H9 (cell line): ENCODE results near the gene PXT1. TPM values are rescaled to one million over a fixed set of nuclear protein-coding genes. Genes with fewer than 3 reads are reported as not detected.
"Not testable (repeated sequence)": the region's sequence is repeated elsewhere in the genome, so short reads cannot be mapped to it uniquely, and the experiment has no call there.

Source experiments
- DNase-seq: peaks from one replicate; pipeline ENCODE4 v3.0.0-alpha.2; 2017
- H2AFZ ChIP-seq: one replicate; pipeline ENCODE4 v1.6.1; 2013; ENCODE audit warnings: mild to moderate bottlenecking, low read length, control low read depth, moderate library complexity
- H2AK5ac ChIP-seq: 2 replicates; pipeline ENCODE4 v1.6.1; 2013; ENCODE audit warnings: low read length, control low read depth, mixed read lengths; ENCODE audit not compliant: insufficient read length
- H2BK120ac ChIP-seq: one replicate; pipeline ENCODE4 v1.6.1; 2013; ENCODE audit warnings: low read depth, mild to moderate bottlenecking, low read length, control low read depth, inconsistent platforms; ENCODE audit not compliant: poor library complexity, severe bottlenecking
- H2BK12ac ChIP-seq: 2 replicates; pipeline ENCODE4 v1.6.1; 2013; ENCODE audit warnings: low read length, control low read depth, mixed read lengths, low read depth; ENCODE audit not compliant: insufficient read length
- H2BK15ac ChIP-seq: 2 replicates; pipeline ENCODE4 v1.6.1; 2013; ENCODE audit warnings: low read depth, low read length, control low read depth
- H2BK20ac ChIP-seq: one replicate; pipeline ENCODE4 v1.6.1; 2013; ENCODE audit warnings: low read depth, mild to moderate bottlenecking, low read length, control low read depth, inconsistent platforms; ENCODE audit not compliant: poor library complexity, severe bottlenecking
- H2BK5ac ChIP-seq: 2 replicates; pipeline ENCODE4 v1.6.1; 2013; ENCODE audit warnings: low read length, control low read depth, mixed read lengths; ENCODE audit not compliant: insufficient read length
- H3K14ac ChIP-seq: 2 replicates; pipeline ENCODE4 v1.6.1; 2013; ENCODE audit warnings: low read length, control low read depth; ENCODE audit not compliant: insufficient read depth
- H3K18ac ChIP-seq: 2 replicates; pipeline ENCODE4 v1.6.1; 2013; ENCODE audit warnings: low read depth, mild to moderate bottlenecking, mixed read lengths, low read length, control low read depth; ENCODE audit not compliant: insufficient read length
- H3K23ac ChIP-seq: 2 replicates; pipeline ENCODE4 v1.6.1; 2013; ENCODE audit warnings: low read length, control low read depth, mixed read lengths, low read depth; ENCODE audit not compliant: insufficient read length
- H3K23me2 ChIP-seq: 2 replicates; pipeline ENCODE4 v1.6.1; 2013; ENCODE audit warnings: low read depth, mild to moderate bottlenecking, mixed read lengths, low read length, control low read depth; ENCODE audit not compliant: insufficient read length, poor library complexity, severe bottlenecking
- H3K27ac ChIP-seq: 2 replicates; pipeline ENCODE4 v1.5.1; 2013; ENCODE audit warnings: low read length, control low read depth, mixed read lengths, low read depth; ENCODE audit not compliant: insufficient read length
- H3K27me3 ChIP-seq: 2 replicates; pipeline ENCODE4 v1.6.1; 2013; ENCODE audit warnings: low read length, control low read depth, inconsistent platforms; ENCODE audit not compliant: insufficient read depth
- H3K4ac ChIP-seq: 2 replicates; pipeline ENCODE4 v1.6.1; 2013; ENCODE audit warnings: low read depth, mild to moderate bottlenecking, control low read depth, inconsistent platforms, low read length, moderate library complexity
- H3K4me1 ChIP-seq: 2 replicates; pipeline ENCODE4 v1.6.1; 2013; ENCODE audit warnings: low read length, control low read depth, inconsistent platforms; ENCODE audit not compliant: insufficient read depth
- H3K4me2 ChIP-seq: 2 replicates; pipeline ENCODE4 v1.6.1; 2013; ENCODE audit warnings: low read length, control low read depth, mixed read lengths; ENCODE audit not compliant: insufficient read length, insufficient read depth
- H3K56ac ChIP-seq: 2 replicates; pipeline ENCODE4 v1.6.1; 2013; ENCODE audit warnings: low read depth, mild to moderate bottlenecking, mixed read lengths, low read length, control low read depth; ENCODE audit not compliant: insufficient read length
- H3K79me1 ChIP-seq: 2 replicates; pipeline ENCODE4 v1.6.1; 2013; ENCODE audit warnings: low read depth, mild to moderate bottlenecking, moderate library complexity, low read length, control low read depth, inconsistent platforms; ENCODE audit not compliant: insufficient read depth, poor library complexity, severe bottlenecking
- H3K79me2 ChIP-seq: 2 replicates; pipeline ENCODE4 v1.6.1; 2013; ENCODE audit warnings: low read length, control low read depth, inconsistent platforms; ENCODE audit not compliant: insufficient read depth
- H3K9ac ChIP-seq: 2 replicates; pipeline ENCODE4 v1.6.1; 2013; ENCODE audit warnings: low read length, control low read depth, mixed read lengths; ENCODE audit not compliant: insufficient read length; ENCODE audit errors: extremely low read depth
- H3K9me3 ChIP-seq: one replicate; pipeline ENCODE4 v1.6.1; 2013; ENCODE audit warnings: low read depth, low read length, inconsistent platforms; ENCODE audit not compliant: control insufficient read depth
- H3T11ph ChIP-seq: one replicate; pipeline ENCODE4 v1.6.1; 2013; ENCODE audit warnings: mild to moderate bottlenecking, low read length, control low read depth, inconsistent platforms
- H4K20me1 ChIP-seq: one replicate; pipeline ENCODE4 v1.6.1; 2013; ENCODE audit not compliant: control insufficient read depth, insufficient read length, insufficient read depth
- H4K5ac ChIP-seq: 2 replicates; pipeline ENCODE4 v1.6.1; 2013; ENCODE audit warnings: low read depth, mild to moderate bottlenecking, mixed read lengths, low read length, control low read depth; ENCODE audit not compliant: insufficient read length
- H4K8ac ChIP-seq: replicated peaks from 2 replicates; pipeline ENCODE4 v1.6.1; 2013; ENCODE audit warnings: low read length, control low read depth, mixed read lengths, low read depth; ENCODE audit not compliant: insufficient read length
- H4K91ac ChIP-seq: 2 replicates; pipeline ENCODE4 v1.6.1; 2013; ENCODE audit warnings: low read depth, mild to moderate bottlenecking, moderate library complexity, mixed read lengths, low read length, control low read depth; ENCODE audit not compliant: insufficient read length
- H3K27ac Mint-ChIP-seq, 3 experiments: 2 replicates in 2 of 3; 3 replicates in 1 of 3; pipeline ENCODE4 v1.8.0; 2020 to 2021; ENCODE audit warnings: mixed read lengths in 3 of 3, mild to moderate bottlenecking in 1 of 3, moderate library complexity in 1 of 3
- H3K27me3 Mint-ChIP-seq: 2 replicates; pipeline ENCODE4 v1.8.0; 2021; ENCODE audit warnings: low read depth, mild to moderate bottlenecking, moderate library complexity, mixed read lengths
- H3K36me3 Mint-ChIP-seq, 3 experiments: 2 replicates in 2 of 3; 3 replicates in 1 of 3; pipeline ENCODE4 v1.8.0; 2020 to 2021; ENCODE audit warnings: low read depth in 3 of 3, mixed read lengths in 3 of 3; ENCODE audit not compliant: insufficient read depth in 1 of 3
- H3K4me1 Mint-ChIP-seq, 2 experiments: 2 replicates each; pipeline ENCODE4 v1.8.0; 2020; ENCODE audit warnings: mixed read lengths in 2 of 2
- H3K4me3 Mint-ChIP-seq, 2 experiments: 2 replicates in 1 of 2; 3 replicates in 1 of 2; pipeline ENCODE4 v1.8.0; 2020 to 2021; ENCODE audit warnings: mild to moderate bottlenecking in 2 of 2, mixed read lengths in 2 of 2, moderate library complexity in 1 of 2
- H3K9me3 Mint-ChIP-seq, 2 experiments: 2 replicates in 1 of 2; 3 replicates in 1 of 2; pipeline ENCODE4 v1.8.0; 2020; ENCODE audit warnings: mild to moderate bottlenecking in 2 of 2, mixed read lengths in 2 of 2, moderate library complexity in 1 of 2
- WGBS: extraction: QIAGEN DNeasy Blood & Tissue Kit; methylation state at CpG from one replicate; pipeline ENCODE4 v1.1.7; 2013; ENCODE audit warnings: missing lambda C conversion rate, low lambda C conversion rate, mixed read lengths; ENCODE audit not compliant: insufficient read length; ENCODE audit errors: extremely low coverage; 5-methylcytosine and 5-hydroxymethylcytosine counted together
- total RNA-seq: library from RNA; stranded (reverse); gene quantifications from 2 replicates; pipeline ENCODE4 v1.2.1, GENCODE V29; 2021

PXT1 gene
- total RNA-seq, 1 experiment from 2014 or later: not detected

DNA sequence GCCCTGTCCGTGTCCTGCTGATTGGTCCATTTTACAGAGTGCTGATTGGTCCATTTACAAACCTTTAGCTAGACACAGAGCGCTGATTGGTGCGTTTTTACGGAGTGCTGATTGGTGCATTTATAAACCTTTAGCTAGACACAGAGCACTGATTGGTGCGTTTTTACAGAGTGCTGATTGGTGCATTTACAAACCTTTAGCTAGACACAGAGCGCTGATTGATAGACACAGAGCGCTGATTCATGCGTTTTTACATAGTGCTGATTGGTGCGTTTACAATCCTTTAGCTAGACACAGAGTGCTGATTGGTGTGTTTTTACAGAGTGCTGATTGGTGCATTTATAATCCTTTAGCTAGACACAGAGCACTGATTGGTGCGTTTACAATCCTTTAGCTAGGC, 6.5 kb upstream of the PXT1 start:
- not testable (repeated sequence) for H3K79me1 ChIP-seq, H4K20me1 ChIP-seq, H3K4me3 Mint-ChIP-seq, H3K9me3 Mint-ChIP-seq, H2BK5ac ChIP-seq, H3K9me3 ChIP-seq, H4K5ac ChIP-seq, H3K56ac ChIP-seq, H2BK12ac ChIP-seq, H2AK5ac ChIP-seq, H3K4me1 ChIP-seq, H3K14ac ChIP-seq, H3K23ac ChIP-seq, H3K4me2 ChIP-seq, H3K27ac ChIP-seq, H3T11ph ChIP-seq, H2AFZ ChIP-seq, H3K23me2 ChIP-seq, H2BK20ac ChIP-seq, H4K91ac ChIP-seq, H4K8ac ChIP-seq, H3K27me3 Mint-ChIP-seq, H3K27me3 ChIP-seq, H2BK15ac ChIP-seq, DNase-seq, H3K18ac ChIP-seq, H3K27ac Mint-ChIP-seq, H3K9ac ChIP-seq, H3K4me1 Mint-ChIP-seq, H2BK120ac ChIP-seq, H3K4ac ChIP-seq
- H3K36me3 Mint-ChIP-seq: peaks cover 17 to 23% (median 19%) of the 10 kb centered on the region in 3 experiments
- no CpG with 5 or more reads among the region's 10 CpGs for WGBS
- peaks cover 12% of the 10 kb centered on the region; the same call in 1 of the 2 replicates for H3K79me2 ChIP-seq
